Stimulated activated naive CD4-positive, alpha-beta T cell treated with Interleukin-2 at 50 U/mL for 16 hours (primary cell): ENCODE data around the gene RSPH1.

Source experiments
- DNase-seq: peaks from one replicate; lab custom pipeline; 2025; lab: John Stamatoyannopoulos, UW

The RSPH1 gene

DNA sequence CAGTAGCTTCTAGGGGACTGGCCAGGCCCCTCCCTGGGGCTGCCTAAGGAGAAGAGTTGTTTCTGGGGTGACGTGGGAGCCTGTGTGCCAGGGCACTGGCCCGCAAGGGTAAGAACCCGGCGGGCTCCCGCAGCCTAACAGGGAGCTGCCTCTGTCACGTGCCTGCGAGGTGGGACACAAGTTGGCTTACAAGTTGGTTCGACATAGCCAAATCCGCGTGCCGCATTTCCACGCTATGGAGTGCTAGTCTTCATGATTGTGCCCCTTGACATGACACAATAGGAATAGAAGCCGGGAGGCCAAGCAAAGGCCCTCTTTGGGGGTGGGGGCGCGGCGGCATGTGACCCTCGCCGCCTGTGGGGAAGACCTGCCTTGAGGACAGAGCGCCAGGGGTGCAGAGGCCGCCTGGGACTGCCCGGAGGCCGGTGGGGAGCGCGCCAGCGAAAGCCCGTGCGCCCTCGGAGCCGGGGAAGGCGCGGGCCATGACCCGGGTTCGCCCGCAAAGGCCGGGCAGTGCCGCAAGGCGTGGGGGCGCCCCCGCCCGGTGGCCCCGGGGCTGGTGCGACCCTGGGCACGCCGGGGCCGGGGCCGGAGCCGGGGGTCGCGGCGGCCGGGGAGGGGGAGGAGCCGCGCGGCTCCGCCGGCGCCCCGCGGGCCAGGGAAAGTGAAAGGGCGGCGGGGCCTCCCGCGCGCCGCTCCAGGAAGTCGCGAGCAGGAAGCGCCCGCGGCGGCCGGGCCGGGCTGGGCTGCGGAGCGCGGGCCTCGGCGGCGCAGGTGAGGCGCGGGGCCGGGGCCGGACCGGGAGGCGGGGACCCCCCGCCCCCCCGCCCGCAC is 17.3 kb upstream of the RSPH1 start, which contains the start of gene SLC37A1:
Gene SLC37A1 (plus strand): TSS at position 702 of the 834 bp plus-strand sequence. CDS start 4,603 bp downstream, outside the sequence.
- DNase-seq, result peak; percentile 41

DNA sequence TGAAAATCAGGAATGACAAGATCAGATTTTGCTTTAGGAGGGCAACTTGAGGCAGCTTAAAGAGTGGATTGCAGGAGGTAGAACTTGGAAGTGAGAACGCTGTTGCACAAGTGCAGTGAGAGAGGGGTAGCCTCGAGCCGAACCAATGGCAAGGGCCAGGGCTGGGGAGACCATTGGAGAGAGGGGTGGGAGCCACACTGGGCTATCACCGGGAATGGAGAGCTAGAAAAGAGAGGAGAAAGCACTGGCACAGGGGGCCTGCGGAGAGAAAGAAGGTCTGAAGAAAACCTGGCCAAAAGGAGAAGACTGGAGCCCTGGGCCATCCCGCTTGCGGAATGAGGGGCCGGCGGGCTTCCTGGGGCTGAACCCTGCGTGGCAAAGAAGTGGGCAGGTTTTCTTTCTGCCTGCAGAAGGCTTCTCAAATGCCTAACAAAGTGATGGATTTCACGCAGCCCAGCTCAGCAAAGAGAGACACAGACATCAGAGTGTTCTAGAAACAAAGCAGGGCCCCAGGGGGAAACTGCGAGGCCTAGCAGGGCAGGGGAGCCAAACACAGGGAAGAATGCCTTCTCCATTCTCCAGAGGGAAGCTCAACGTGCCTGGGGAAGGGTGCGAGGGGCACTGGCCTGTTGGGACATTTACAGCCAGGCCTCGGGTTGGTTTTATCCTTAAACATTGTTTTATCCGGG is 16.5 kb upstream of the RSPH1 start:
- no peak for DNase-seq

DNA sequence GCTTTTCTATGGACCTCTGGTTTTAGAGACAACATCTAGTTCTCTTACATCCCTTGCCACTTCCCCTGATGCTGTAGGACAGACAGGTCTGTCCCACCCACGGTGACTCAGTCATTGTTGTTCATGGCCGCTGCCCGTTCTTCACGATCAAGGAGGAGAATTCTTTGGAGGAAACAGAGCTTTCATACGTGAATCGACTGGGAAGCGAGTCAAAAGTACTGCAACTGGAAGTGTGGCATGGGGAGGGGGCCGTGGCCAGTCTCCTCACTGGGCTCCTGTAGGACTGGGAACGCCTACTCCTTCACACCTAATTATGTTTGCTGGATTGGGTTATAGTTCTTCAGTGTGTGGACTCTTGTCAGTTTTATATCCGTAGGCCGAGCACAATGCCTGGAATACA is 13.2 kb upstream of the RSPH1 start:
- no peak for DNase-seq

GRCh38 chr21:42508371-42508770 is 12.3 kb upstream of the RSPH1 start:
- no peak for DNase-seq

DNA sequence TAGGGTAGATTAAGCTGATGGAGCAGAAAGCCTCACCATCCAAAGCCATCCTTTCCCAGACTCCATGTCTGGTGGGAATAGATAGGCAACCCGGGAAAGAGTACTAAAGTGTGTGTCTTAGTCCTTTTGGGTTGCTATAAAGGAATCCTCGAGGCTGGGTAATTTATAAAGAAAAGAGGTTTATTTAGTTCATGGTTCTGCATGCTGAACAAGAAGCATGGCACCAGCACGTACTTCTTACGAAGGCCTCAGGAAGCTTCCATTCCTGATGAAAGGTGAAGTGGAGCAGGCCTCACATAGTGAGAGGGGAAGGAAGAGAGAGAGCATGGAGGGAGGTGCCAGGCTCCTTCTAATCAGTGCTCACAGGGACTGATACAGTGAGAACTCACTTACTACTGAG is 11.4 kb upstream of the RSPH1 start:
- no peak for DNase-seq

GRCh38 chr21:42505090-42505726 is 9.2 kb upstream of the RSPH1 start:
- no peak for DNase-seq

- no peak for DNase-seq
Measured at GRCh38 chr21:42503711-42504110, 7.7 kb upstream of the RSPH1 start.

DNA sequence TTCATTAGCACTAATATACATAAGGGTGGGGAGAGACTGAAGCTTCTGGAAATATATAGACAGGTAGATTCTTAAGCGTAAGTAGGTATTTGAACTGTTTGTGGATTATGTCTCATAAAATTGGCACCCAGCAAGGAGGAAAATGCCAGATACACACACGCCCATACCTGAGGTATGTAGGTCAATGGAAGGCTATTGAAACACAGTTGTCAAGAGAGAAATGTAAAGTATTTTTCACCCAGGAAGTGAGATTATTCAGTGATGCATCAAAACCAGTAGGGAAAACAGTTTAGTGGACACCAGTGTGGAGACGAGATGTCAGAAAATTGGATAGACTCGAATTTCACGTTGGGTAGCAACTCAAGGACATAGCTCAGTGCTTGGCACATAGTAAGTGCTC is 4.7 kb upstream of the RSPH1 start:
- no peak for DNase-seq

DNA sequence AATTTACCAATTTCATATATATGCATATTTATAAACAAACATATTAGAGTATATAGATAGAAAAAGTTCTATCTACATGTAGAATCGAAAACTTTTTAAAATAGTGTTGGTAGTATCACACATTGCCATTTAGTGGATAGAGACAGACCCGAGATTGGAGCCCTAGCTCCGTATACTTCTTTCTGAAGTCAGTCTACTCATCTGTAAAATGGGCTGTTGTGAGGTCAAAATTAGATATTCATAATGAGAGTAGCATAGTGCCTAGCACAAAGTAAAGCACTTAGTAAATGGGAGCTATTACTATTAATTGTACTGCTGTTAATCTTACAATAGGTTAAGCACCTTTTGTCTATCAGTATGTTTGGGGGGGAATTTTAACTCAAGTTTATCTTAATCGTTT is 4.2 kb upstream of the RSPH1 start:
- no peak for DNase-seq

- no peak for DNase-seq
Measured at GRCh38 chr21:42499444-42500112, 3.6 kb upstream of the RSPH1 start.

DNA sequence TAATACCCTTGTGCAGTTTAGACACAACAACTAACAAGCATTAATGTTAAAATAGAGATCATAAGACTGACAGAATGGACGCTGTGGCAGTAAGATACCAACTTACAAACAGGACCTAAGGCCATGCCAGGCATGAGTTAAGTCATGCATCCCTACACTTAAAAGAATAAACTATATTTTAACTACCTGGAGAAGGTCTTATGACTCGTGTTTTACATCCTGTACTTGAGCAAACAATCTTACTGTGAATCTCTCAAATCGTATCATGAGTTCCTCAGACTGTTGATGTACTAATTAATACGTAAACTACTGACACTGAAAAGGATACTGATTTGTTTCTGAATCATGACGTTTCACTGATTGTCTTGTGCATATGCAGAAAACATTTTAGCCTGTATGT is 2.0 kb upstream of the RSPH1 start:
- DNase-seq, result no peak

GRCh38 chr21:42496839-42497202 is 797 bp upstream of the RSPH1 start:
- no peak for DNase-seq

DNA sequence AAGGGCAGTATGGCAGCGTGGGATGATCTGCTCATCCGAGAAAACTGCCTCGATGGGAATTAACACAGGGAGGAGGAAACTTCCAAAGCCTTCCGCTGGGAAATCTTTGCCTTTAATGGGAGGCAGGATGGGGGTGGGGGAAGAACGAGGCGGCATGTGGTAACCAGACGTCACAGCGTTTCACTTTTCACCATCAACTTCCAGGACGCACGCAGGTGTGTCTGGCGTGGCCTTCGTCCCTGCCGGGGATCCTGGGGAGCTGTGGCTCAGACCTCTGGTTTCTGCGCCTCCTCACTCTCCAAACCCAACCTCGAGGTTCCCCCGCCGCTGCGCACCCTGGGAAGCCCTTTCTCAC is 282 bp downstream of the RSPH1 start:
- no peak for DNase-seq

DNA sequence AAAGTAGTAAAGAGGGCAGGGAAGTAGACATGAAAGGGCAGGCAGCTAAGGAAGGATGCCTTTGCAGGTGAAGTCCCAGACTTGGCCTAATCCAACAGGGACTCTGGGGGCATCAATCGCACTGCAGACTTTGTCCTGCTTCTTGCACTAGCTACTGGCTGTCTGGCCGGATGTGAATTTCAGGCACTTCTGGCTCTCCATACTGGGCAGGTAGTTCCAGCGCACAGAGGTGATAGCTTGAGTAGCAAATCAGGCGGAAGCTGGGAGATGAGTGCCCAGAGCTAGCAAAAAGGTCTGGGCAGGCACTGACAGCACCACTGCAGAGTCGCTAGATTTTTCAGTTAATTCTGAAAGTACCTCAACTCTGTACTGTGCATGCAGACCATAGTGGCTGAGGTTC is 997 bp downstream of the RSPH1 start:
- no peak for DNase-seq

- no peak for DNase-seq
Measured at GRCh38 chr21:42493109-42494060, 2.6 kb downstream of the RSPH1 start.

DNA sequence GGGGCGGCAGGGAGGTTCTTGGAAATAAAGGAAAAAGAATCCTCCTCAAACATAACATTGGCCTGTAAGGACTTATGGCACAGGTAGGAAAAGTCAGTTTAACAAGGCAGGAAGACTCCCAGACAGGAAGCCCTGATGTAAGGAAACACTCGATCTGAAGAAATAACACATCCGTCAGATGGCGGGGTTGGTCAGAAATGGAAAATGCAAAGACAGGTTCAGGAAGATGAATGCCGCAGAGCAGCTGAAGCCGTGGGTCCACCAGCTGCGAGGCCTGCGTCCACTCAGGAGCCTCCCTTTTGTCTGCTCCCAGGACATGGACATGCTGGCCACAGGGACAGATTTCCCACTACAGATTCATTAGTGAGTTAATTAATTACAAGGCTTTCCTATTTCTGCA is 3.8 kb downstream of the RSPH1 start:
- DNase-seq, result no peak

DNA sequence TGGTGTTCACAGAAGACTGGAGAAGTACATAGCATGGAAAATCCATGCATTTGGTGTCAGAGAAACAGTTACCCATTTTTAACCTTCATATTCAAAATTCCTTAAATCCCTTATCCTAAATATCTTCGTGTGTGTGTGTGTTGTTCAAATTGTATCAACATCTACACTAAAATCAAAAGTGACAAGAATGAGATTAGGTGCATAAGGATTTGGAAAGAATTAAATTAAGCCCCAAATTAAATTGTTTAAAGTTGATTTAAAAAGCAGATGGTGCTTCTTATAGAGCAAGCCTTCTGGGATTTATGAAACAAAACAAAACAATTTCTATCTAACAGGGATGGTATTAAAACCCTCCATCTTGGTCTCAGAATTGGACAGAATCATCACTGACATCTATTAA is 4.7 kb downstream of the RSPH1 start:
- no peak for DNase-seq

- DNase-seq, result no peak
Measured at GRCh38 chr21:42490720-42491119, 5.3 kb downstream of the RSPH1 start.

GRCh38 chr21:42489991-42490390 is 6.0 kb downstream of the RSPH1 start:
- no peak for DNase-seq

DNA sequence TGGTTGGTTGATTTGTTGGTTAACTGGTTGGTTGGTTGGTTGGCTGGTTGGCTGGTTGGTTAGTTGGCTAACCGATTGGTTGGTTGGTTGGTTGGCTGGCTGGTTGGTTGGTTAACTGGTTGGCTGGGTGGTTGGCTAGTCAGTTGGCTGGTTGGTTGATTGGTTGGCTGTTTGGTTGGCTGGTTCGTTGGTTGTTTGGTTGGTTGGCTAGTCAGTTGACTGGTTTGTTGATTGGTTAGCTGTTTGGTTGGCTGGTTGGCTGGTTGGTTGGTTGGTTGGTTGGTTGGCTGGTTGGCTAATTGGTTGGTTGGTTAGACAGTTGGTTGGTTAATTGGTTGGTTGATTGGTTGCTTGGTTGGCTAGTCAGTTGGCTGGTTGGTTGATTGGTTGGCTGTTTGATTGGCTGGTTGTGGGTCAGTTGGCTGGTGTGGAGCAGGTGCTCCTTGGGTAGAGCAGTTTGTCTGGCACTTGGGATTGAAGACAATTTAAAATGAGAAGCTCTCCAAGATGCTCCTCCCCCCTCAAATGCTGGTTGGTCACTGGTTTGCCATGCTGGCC is 6.9 kb downstream of the RSPH1 start:
- no peak for DNase-seq

GRCh38 chr21:42486531-42486930 is 9.5 kb downstream of the RSPH1 start:
- DNase-seq, result no peak
